NCI-H1436 (cell line): ENCODE data around the gene PRKCSH.
"Not testable (repeated sequence)": the region's sequence is repeated elsewhere in the genome, so short reads cannot be mapped to it uniquely, and the experiment has no call there.

Experiments
- DNase-seq: peaks from one replicate; lab custom pipeline; 2025; lab: John Stamatoyannopoulos, UW

The PRKCSH gene

DNA sequence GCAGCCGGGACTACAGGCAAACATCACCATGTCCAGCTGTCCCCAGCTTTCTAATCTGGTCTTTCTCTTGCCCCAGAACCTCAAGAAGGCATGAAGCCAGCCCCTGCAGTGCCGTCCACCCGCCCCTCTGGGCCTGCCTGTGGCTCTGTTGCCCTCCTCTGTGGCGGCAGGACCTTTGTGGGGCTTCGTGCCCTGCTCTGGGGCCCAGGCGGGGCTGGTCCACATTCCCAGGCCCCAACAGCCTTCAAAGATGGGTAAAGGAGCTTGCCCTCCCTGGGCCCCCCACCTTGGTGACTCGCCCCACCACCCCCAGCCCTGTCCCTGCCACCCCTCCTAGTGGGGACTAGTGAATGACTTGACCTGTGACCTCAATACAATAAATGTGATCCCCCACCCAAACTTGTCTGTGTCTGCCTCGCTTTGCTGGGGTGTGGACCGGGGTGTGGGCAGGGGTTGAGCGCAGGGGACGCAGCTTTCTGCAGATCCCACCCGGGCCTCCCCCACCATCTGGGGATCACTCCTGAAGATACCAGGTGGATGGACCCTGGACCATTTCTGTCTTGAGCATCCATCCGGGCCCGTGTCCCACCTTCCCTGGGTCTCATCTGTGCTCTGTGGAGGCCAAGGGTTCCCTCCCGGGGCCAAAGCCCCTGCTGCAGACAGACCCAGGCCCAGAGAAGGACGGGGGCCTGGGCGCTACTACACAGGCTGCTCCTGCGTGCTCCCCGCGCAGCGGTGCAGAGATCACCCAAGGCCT lies 15.3 kb downstream of the PRKCSH start:
- no peak for DNase-seq

DNA sequence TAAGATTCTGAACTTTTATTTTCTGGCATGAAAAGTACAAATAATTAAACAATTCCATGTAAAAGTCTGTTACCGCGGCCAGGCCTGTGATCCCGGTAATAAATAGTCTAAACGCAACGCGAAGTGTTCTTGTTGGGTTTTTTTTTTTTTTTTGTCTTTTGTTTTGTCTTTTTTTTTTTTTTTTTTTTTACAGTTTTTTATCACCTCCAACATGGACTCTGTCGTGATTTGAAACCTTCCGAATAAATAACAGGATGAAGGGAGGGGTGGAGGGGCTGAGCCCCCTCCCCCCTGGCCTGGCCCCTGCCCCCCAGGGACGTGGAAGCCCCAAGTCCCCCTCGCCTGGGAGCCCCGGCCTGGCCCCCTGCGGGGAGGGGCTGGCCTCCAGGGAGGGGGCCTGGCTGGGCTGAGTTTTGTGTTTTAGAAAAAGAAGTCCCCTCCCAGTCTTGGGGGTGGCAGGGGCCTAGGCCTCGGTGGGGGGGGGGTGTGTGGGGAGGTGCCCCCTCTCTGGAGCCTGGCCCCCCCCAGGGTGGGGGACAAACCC lies 16.0 kb downstream of the PRKCSH start:
- DNase-seq = no peak

DNA sequence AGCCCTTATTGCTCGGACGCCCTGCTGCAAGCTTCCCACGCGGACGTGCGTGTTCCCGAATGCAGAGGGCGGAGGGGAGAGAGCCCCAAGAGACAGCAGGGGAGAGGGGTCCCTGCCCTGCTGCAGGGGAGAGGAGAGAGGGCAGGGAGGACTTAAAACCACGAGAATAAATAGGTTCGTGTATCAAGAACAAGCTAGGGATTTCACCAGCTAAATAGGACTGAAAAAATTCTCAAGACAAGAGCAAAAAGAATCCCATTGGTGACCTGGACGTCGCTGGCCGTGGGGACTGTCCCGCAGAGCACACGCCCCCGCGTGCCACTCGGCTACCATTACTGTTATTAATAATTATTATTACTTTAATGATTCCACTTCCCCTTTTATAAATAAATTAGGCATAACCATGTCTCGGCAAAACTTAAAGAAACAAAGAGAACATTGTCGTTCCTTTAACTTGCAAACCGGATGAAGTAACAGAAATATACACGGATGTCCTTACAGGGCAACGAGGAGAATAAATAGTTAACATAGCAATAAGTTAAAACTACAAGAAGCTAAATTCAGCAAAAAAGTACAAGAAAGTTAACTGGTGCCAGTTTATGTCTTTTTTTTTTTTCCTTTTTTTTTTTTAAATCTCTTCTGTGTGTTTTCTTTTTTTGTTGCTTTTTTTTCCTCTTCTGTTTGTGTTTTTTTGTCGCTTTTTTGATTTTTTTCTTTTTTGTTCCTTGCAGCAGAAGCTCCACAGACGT lies 16.6 kb downstream of the PRKCSH start:
- DNase-seq = no peak

DNA sequence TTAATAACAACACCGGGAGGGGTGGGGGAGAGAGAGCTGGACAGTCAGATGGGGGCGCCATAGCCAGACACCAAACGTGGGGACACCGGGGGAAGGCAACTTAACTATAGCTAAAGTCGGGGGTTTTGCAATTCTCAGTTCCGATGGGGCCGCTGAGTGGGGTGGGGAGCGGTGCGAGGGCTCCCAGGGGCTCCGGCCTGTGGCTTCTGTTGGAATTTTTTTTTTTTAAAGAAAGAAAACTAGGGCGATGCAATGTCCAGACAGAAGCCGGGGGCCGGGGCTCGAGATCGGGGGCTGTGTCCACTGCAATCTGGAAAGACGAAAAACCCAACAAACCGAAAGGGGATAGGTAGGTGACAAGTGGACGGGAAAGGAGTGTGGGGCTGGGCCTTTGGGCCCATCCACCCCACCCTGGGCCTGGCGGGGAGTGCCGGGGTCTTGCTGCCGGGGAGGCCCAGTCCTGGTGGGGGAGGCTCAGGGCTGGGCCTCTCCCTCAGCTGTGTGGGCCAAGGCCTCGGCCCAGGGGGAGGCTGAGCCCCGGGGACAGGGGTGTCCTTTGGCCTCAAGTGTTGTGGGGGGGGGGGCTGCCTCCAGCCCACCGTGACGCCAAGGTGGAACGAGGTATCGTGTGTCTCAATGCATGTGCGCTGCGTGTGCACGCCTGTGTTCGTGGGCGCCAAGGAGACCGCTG lies 17.3 kb downstream of the PRKCSH start:
- DNase-seq = no peak

DNA sequence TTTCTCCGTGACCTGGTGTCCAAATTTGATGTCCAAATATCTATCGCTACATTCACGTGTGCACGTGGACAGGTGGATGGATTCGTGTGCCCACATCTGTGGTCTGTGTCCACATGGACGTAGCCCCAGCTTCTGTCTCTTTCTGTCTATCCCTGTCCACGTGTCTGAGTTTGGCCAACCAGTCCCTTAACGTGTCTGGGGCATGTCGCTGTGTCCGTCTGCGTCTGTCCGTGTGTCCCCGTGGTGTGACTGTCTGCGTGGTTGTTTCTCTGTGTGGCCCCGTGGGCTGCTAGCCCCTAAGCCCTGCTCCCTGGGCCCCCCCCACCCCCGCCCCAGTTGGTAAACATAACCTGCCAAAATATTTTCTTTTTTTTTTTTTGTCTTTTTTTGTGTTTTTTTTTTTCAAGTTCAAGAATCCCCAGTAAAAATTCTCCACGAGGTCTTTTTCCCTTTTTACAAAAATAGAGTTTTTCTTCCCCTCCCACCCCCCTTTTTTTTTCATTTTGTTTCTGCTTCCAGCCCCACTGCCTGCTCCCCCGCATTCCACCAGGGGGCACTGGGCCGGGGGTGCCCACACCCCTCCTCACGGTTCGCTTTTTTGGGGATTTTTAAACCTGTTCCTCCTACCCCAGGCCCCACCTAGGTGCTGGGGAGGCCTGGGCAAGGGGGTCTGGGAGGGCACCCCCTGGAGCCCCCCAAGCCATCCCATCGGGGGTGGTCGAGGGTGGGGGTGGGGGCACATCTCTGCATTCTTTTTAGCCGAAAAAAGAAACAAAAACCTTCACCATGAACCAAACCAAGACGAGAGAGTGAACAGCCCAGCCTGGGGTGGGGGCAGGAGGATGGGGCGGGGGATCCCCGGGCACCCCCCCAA lies 18.3 kb downstream of the PRKCSH start:
- DNase-seq = no peak

DNA sequence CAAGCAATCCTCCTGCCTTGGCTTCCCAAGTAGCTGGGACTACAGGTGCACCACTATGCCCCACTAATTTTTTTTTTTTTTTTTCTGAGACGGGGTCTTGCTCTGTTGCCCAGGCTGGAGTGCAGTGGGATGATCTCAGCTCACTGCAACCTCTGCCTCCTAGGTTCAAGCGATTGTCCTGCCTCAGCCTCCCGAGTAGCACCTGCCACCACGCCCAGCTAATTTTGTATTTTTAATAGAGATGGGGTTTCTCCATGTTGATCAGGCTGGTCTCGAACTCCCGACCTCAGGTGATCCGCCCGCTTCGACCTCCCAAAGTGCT lies 19.8 kb downstream of the PRKCSH start:
- DNase-seq = not testable (repeated sequence)

DNA sequence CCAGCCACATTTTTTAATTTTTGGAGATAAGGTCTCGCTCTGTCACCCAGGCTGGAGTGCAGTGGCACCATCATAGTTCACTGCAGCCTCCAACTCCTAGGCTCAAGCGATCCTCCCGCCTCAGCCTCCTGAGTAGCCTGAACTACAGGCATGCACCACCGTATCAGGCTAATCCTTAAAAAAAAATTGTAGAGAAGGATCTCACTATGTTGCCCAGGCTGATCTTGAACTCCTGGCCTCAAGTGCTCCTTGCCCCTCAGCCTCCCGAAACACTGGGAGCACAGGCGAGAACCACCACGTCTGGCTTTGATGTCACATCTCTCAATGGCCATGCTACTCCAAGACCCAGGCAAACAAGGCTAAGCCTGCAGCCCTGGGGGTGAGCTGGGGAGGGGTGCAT lies 21.2 kb downstream of the PRKCSH start:
- DNase-seq = no peak

DNA sequence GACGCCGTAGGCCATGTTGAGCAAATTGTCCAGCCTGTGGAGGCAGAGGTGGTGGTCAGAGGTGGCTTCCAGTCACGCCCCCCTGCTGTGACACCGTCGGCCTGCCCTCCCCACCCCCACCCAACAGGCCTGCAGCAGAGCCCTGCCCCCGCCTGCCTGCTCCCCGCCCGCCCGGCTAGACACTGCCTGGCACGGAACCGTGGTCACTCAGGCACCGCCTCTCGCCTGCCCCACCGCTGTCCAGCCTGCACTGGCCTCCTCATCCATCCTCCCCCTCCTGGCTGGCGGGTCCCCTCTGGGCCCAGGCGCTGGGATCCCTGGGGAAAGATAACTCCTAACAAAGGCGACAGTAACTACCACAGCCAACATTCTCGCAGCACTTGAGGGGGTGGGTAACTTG lies 21.7 kb downstream of the PRKCSH start:
- no peak for DNase-seq

DNA sequence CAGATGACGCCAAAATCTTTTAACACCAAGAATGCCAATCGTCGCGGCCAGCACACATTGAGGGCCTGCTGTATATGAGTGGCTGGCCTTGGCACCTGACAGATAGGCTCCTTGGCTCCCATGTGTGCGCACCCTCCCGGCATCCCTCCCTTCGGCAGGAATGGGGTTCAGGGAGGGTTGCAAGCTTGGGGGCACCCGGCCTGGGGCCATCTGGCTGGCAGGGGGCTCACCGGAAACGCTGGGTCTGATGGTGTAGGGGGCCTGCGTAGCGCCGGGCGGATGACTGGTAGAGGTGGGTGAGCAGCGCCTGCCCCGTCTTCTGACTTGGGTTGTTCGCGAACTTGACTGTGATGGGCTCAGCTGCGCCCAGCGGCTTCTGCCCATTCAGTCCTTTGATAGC lies 22.4 kb downstream of the PRKCSH start:
- DNase-seq = no peak

DNA sequence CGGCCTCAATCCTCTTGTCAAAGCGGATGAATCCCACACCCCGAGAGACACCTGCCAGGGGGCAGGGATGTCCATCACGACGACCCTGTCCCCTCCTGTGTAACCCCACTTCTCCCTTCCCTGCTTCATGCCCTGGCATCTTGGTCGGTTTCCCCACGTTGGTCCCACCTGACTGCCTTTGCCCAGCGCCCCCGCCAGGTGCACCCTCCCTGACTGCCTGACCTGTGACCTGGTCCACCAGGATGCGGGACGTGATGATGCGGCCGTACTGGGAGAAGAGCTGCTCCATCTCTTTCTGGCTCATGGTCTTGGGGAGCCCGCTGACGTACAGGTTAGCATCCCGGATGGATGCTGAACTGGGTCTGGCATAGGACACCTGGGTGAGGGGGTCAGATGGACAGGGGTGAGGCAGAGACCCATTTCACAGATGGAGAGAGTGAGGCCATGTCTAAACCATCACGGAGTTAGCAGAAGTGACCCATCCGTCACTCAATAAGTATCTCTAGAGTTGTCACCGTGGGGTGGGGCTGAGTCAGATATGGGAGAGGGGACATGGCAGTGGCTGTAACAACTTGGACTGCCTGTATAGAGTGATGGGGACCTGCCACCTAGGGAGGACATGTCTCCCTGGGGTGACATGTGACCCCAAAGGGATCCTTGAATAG lies 22.9 kb downstream of the PRKCSH start:
- no peak for DNase-seq

DNA sequence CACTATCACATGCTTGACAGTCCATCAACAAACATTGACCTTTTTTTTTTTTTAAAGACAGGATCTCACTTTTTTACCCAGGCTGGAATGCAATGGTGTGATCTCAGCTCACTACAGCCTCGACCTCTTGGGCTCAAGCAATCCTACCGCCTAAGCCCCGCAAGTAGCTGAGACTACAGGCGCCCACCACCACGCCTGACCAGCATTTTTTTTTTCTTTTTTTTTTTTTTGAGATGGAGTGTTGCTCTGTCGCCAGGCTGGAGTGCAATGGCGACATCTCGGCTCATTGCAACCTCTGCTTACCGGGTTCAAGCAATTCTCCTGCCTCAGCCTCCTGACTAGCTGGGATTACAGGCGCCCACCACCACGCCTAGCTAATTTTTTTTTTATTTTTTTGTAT lies 23.5 kb downstream of the PRKCSH start:
- DNase-seq = not testable (repeated sequence)

DNA sequence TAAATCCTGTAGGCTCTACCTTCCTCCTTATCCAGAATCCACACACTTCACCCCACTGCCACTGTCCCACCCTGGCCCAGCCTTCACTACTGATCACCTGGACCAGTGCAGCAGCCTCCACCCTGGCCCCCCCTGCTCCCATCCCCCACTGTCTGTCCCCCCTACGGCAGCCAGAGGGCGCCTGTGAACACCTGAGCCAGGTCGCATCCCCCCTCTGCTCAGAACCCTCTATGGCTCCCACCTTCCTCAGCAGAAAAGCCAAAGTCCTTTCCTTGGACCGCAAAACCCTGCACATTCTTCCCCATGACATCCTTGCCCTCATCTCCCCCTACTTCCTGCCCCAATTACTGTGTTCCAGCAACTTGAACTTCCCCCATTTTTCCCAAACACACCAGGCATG lies 24.8 kb downstream of the PRKCSH start:
- no peak for DNase-seq

DNA sequence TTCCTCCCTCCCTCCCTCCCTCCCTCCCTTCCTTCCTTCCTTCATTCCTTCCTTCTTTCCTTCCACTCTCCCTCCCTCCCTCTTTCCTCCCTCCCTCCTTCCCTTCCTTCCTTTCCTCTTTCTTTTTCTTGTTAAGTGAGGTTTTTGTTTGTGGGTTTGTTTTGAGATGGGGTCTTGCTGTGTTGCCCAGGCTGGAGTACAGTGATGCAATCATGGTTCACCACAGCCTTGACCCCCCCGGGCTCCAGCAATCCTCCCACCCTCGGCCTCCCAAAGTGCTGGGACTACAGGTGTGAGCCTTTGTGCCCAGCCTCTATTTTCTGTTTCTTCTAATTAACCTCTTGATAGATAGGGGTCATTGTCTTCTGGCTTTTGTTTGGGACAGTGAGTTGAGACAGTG lies 26.0 kb downstream of the PRKCSH start:
- no peak for DNase-seq

DNA sequence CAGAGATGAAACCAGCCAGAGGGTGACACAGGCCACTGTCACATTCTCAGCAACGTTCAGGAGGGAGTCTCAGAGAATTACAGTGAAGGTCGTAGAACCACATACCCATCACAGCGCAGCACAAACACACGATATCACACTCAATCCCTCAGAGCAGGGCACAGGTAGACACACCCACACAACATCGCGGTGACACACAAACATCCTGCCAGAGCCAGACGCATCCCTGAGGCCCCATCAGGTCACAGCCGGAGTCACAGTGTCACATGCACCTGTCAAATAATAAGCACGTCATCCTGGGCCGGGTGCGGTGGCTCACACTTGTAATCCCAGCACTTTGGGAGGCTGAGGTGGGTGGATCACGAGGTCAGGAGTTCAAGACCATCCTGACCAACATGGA lies 28.0 kb downstream of the PRKCSH start:
- no peak for DNase-seq

DNA sequence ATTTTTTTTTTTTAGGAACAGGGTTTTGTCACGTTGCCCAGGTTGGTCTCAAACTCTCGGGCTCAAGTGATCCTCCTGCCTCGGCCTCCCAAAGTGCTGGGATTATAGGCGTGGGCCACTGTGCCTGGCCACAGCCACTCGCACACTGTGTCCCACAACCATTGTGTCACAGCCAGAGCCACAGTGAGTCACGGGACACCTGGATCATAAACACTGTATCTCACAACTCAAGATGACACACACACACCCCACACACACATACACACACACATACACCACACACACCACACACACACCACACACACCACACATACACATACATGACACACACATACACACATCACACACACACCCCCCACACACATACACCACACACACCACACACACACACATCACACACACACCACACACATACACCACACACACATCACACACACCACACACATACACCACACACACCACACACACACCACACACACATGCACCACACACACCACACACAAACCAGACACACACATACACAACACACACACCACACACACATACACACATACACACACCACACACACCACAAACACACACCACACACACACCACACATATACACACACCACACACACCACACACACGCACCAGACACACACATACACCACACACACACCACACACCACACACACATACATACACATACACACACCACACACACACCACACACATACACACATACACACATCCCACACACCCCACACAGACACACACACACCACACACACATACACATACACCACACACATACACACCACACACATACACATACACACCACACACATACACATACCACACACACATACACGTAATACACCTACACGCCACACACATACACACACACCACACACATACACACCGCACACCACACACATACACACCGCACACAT lies 29.2 kb downstream of the PRKCSH start:
- DNase-seq = no peak

DNA sequence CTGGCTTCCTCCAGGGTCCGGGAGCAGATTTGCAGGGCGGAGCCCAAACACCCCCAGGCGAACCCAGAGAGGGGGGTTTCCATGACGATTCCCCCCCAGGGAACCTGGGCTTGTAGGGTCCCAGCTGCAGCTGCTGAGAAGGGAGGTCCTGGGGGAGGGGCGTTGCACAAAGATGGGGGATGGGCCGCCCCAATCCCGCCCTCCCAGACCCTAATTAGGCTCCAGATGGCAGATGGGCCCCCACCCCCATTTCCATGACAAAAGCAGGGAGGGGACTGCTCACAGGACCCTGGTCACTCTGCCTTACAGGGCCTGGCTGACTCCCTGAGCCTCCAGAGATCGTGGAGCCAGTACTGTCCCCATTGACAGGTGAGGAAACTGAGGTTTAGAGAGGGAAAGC lies 30.2 kb downstream of the PRKCSH start:
- no peak for DNase-seq

DNA sequence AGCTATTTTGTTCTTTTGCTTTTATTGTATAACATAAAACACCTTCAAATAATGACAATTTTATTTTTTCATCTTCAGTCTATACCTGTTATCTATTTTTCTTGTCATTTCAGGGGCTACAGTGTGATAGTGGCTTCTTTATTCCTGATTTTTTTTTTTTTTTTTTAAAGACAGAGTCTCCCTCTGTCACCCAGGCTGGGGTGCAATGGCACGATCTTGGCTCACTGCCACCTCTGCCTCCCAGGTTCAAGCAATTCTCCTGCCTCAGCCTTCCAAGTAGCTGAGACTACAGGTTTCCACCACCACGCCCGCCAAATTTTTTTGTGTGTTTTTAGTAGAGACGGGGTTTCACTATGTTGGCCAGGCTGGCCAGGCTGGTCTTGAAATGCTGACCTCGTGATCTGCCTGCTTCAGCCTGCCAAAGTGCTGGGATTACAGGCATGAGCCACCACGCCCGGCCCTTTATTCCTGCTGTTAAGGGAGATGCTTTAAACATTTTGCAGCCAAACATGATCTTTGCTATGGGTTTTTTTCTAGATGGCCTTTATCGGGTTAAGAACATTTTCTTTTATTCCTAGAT lies 32.9 kb downstream of the PRKCSH start:
- not testable (repeated sequence) for DNase-seq

DNA sequence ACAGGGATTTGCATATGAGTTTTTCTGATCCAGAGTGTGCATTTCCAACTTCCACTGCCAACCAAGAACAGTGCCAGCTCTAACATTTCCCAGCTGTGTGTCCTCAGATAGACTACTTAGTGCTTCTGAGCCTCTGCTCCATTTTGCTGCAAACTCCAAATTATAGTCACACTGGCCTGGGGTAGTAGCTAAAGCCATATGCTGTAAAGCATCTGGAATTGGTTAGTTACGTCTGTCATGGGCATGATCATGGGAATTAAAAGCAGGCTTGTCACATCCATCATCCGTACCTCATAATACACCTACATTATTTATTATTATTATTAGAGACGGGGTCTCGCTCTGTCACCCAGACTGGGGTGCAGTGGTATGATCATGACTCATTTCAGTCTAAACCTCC lies 38.3 kb downstream of the PRKCSH start:
- no peak for DNase-seq

DNA sequence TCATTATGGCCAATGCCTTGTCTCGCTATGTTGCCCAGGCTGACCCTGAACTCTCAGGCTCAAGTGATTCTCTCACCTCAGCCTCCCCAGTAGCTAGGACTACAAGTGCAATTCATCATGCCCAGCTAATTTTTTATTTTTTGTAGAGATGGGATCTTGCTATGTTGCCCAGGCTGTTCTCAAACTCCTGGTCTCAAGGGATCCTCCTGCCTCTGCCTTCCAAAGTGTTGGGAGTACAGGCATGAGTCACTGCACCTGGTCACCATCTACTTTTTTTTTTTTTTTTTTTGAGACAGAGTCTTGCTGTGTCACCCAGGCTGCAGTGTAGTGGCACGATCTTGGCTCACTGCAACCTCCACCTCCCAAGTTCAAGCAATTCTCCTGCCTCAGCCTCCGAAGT lies 39.9 kb downstream of the PRKCSH start:
- DNase-seq = not testable (repeated sequence)

DNA sequence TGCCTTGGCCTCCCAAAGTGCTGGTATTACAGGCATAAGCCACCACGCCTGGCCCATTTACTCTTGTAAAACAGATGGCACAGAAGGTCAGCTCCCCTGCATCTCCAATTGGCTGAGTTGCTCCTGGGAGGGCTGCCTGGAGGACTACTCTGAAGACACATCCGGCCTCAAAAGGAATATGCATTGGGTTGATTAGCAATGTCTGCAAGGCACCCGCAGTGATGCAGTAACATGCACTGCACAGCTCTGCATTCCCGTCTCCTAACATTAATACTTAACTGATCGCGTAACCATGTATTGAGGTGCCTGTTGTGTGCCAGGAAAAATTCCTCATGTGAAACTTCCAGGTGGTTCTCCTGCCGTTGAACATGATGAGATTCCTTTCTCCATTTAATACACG lies 40.4 kb downstream of the PRKCSH start:
- no peak for DNase-seq
